Keratinocyte (primary cell): Measurements from ENCODE around the gene SLC27A5. TPM values are rescaled to one million over a fixed set of nuclear protein-coding genes. Genes with fewer than 3 reads are reported as not detected.

ENCODE experiments used
- DNase-seq: peaks from one replicate; pipeline ENCODE4 v3.0.0-alpha.2; 2011; ENCODE audit warnings: low read depth, missing footprints, low spot score
- FAIRE-seq: peaks from 2 replicates; lab custom pipeline; 2011; peaks lifted over from hg19 to GRCh38; lab: Jason Lieb, UNC
- H2AFZ ChIP-seq: 2 replicates; pipeline ENCODE4 v1.6.0; 2012; ENCODE audit warnings: low read length, control low read depth, inconsistent platforms; ENCODE audit not compliant: control insufficient read depth
- H3K27ac ChIP-seq: 2 replicates; pipeline ENCODE4 v1.5.1; 2011; ENCODE audit warnings: low read length; ENCODE audit not compliant: control insufficient read depth, insufficient read depth
- H3K27me3 ChIP-seq: 3 replicates; pipeline ENCODE4 v1.6.0; 2011; ENCODE audit warnings: low read length; ENCODE audit not compliant: control insufficient read depth, insufficient read depth; ENCODE audit errors: extremely low read depth
- H3K36me3 ChIP-seq, 2 experiments: 2 replicates in 1 of 2; 3 replicates in 1 of 2; pipeline ENCODE4 v1.5.1; 2011; ENCODE audit warnings: low read length in 2 of 2, mild to moderate bottlenecking in 1 of 2; ENCODE audit not compliant: control insufficient read depth in 2 of 2, insufficient read depth in 2 of 2; ENCODE audit errors: extremely low read depth in 1 of 2
- H3K4me1 ChIP-seq: 3 replicates; pipeline ENCODE4 v1.5.1; 2011; ENCODE audit warnings: low read length; ENCODE audit not compliant: control insufficient read depth, insufficient read depth; ENCODE audit errors: extremely low read depth
- H3K4me2 ChIP-seq: 3 replicates; pipeline ENCODE4 v1.6.0; 2011; ENCODE audit warnings: low read depth, low read length; ENCODE audit not compliant: control insufficient read depth, insufficient read depth; ENCODE audit errors: extremely low read depth
- H3K4me3 ChIP-seq, 3 experiments: fragments of 200-600 bp in 1 of 3; sonication (generic) in 1 of 3; 2 replicates in 2 of 3; 3 replicates in 1 of 3; pipeline ENCODE4 v1.5.1; 2011 to 2016; ENCODE audit warnings: low read length in 3 of 3, mild to moderate bottlenecking in 3 of 3, control low read depth in 2 of 3, inconsistent platforms in 1 of 3, low read depth in 1 of 3, mixed read lengths in 1 of 3, mixed run types in 1 of 3, moderate library complexity in 1 of 3; ENCODE audit not compliant: control insufficient read depth in 2 of 3, insufficient read depth in 2 of 3; ENCODE audit errors: extremely low read depth in 1 of 3
- H3K79me2 ChIP-seq: 2 replicates; pipeline ENCODE4 v1.6.0; 2012; ENCODE audit warnings: low read length; ENCODE audit not compliant: control insufficient read depth, insufficient read depth
- H3K9ac ChIP-seq: 3 replicates; pipeline ENCODE4 v1.6.0; 2011; ENCODE audit warnings: low read length; ENCODE audit not compliant: control insufficient read depth, insufficient read depth; ENCODE audit errors: extremely low read depth
- H3K9me1 ChIP-seq: 3 replicates; pipeline ENCODE4 v1.6.0; 2011; ENCODE audit warnings: low read length; ENCODE audit not compliant: control insufficient read depth, insufficient read depth; ENCODE audit errors: extremely low read depth
- H3K9me3 ChIP-seq: 2 replicates; pipeline ENCODE4 v1.5.1; 2012; ENCODE audit warnings: low read depth, low read length; ENCODE audit not compliant: control insufficient read depth
- H4K20me1 ChIP-seq: 3 replicates; pipeline ENCODE4 v1.6.0; 2011; ENCODE audit warnings: low read length; ENCODE audit not compliant: control insufficient read depth, insufficient read depth; ENCODE audit errors: extremely low read depth
- EZH2 ChIP-seq: IDR thresholded peaks from one replicate; pipeline ENCODE4 v1.6.1; 2012; ENCODE audit warnings: inconsistent platforms, mild to moderate bottlenecking, low read length, moderate library complexity
- dilution Hi-C: fragments of 300-500 bp; cut with MboI; formaldehyde crosslinking; loops from one replicate; pipeline ENCODE4 v1.7.0; 2020; ENCODE audit warnings: low sequenced_read_pairs; ENCODE audit not compliant: extremely low pct_ligation_motif_present
- polyA plus RNA-seq, 5 experiments: library from polyadenylated mRNA; depleted of rRNA in 3 of 5; stranded (reverse) in 3 of 5; stranded (forward) in 1 of 5; unstranded in 1 of 5; fragments of >200 nt; gene quantifications; 1 replicate in 1 of 5; 2 replicates in 3 of 5; 3 replicates in 1 of 5; pipeline versions ENCODE4 v1.2.1 to v1.2.3, GENCODE V29; 2011 to 2012; ENCODE audit warnings: missing spikeins in 2 of 5, low read depth in 1 of 5, low replicate concordance in 1 of 5
- TF ChIP-seq, protein P1 (sequence below), 3 experiments: IDR thresholded peaks in 1 of 3; conservative IDR thresholded peaks in 1 of 3; optimal IDR thresholded peaks in 1 of 3; 2 replicates in 2 of 3; 3 replicates in 1 of 3; pipeline versions ENCODE3 to v1.5.1; 2011; ENCODE audit warnings: low read length in 3 of 3, mild to moderate bottlenecking in 3 of 3, moderate library complexity in 2 of 3, control low read depth in 1 of 3, inconsistent platforms in 1 of 3; ENCODE audit not compliant: insufficient read depth in 2 of 3; ENCODE audit errors: extremely low read depth in 1 of 3

Gene SLC27A5
- polyA plus RNA-seq, 1 donor (not counting 4 experiments of a cell fraction or from before 2014, with no cell fraction given) = 13.4 TPM

DNA sequence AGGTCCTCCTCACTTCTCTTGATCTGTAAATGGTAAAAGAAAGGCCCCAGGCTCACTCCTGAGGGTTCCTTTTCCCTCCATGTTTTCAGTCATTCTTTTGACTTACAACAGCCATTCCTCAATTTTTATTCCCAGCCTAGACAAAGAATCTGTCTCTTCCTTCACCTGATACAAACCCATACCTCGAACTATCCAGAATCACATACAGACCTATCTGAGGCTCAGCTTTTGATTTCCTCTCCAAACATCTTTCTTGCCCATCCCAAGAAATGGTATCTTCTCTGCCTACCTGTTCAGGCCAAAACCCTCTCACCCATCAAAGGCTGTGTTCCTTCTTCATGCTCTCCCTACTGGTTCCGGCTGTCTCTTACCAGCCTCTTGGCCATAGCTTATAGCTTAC, 40.9 kb upstream of the SLC27A5 start:
- H3K4me1 ChIP-seq = peaks cover 27% of the 10 kb centered on the region
- H3K27me3 ChIP-seq = no peaks in the 10 kb centered on the region
- DNase-seq = no peak
- H4K20me1 ChIP-seq = peaks cover 24% of the 10 kb centered on the region
- no peak overlapping the region for H3K4me2 ChIP-seq
- no peak overlapping the region for H3K4me3 ChIP-seq
- dilution Hi-C loops = no loop called here
- H2AFZ ChIP-seq = no peak overlapping the region
- TF ChIP-seq, protein P1, sequence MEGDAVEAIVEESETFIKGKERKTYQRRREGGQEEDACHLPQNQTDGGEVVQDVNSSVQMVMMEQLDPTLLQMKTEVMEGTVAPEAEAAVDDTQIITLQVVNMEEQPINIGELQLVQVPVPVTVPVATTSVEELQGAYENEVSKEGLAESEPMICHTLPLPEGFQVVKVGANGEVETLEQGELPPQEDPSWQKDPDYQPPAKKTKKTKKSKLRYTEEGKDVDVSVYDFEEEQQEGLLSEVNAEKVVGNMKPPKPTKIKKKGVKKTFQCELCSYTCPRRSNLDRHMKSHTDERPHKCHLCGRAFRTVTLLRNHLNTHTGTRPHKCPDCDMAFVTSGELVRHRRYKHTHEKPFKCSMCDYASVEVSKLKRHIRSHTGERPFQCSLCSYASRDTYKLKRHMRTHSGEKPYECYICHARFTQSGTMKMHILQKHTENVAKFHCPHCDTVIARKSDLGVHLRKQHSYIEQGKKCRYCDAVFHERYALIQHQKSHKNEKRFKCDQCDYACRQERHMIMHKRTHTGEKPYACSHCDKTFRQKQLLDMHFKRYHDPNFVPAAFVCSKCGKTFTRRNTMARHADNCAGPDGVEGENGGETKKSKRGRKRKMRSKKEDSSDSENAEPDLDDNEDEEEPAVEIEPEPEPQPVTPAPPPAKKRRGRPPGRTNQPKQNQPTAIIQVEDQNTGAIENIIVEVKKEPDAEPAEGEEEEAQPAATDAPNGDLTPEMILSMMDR (optimal IDR thresholded peaks at IDR 0.05 in 1 of 3, IDR thresholded peaks at IDR 0.05 in 1 of 3, conservative IDR thresholded peaks at IDR 0.05 in 1 of 3; ENCODE audit: extremely low read depth in 1 of 3, insufficient read depth in 2 of 3, low read length in 3 of 3) = no peak
- no peak for TF ChIP-seq EZH2
- H3K9me1 ChIP-seq = peaks cover 2% of the 10 kb centered on the region
- H3K36me3 ChIP-seq = peaks cover 51 to 61% of the 10 kb centered on the region in 2 experiments
- H3K9ac ChIP-seq = no peak overlapping the region
- H3K79me2 ChIP-seq = peaks cover 69% of the 10 kb centered on the region
- no peaks in the 10 kb centered on the region for H3K9me3 ChIP-seq
- H3K27ac ChIP-seq = no peak overlapping the region
- FAIRE-seq = no peak

DNA sequence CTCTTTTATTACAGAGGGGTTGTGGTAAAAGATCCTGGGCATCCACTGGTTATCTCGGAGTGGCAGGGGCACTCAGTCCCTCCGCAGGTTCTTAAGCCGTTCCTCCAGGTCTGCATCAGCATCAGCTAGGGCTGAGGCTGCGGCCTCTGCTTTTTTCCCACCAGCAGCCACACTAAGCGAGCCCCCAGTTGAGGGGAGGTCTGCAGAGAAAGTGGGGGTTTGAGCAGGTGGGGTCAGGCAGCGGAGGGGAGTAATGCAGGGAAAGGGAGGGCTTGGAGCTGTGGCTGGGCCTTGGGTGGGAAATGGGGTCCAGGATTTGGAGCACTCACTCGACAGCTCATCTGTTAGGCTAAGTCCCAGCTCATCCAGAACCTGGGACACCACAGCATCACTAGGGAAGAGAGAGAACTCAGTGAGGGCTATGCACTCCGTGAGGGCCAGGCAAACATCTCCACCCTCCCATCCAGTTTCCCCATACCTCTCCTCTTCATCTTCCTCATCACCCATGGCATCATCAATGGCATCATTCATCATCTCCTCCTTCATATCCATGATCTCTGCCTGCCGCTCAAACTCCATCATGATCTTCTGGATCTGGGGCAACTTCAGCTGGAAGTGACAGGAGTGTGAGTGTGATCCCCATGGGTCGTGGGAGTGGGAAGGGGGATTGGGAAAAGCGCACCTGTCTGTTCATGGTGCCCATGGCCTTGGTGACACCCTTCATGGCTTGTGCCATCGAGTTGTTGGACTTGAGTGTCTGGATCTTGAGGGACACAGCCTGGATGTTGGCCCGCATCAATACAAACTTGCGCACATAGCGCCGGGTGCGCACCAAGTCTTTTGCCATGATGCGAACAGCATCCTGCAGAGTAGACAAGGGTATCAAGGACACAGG, 40.0 kb upstream of the SLC27A5 start:
- Histone ChIP-seq H4K20me1 (peaks cover 31% of the 10 kb centered on the region), H3K9me3 (no peaks in the 10 kb centered on the region), H3K4me3 (no peak overlapping the region), H3K4me2 (no peak overlapping the region), H3K9me1 (peaks cover 5% of the 10 kb centered on the region), H3K27me3 (no peaks in the 10 kb centered on the region), H3K4me1 (peaks cover 22% of the 10 kb centered on the region), H3K79me2 (peaks cover 69% of the 10 kb centered on the region), H2AFZ (no peak overlapping the region), H3K36me3 (peaks cover 56 to 59% of the 10 kb centered on the region in 2 experiments), H3K9ac (no peak overlapping the region), H3K27ac (no peak overlapping the region)
- dilution Hi-C loops = no loop called here
- TF ChIP-seq EZH2 = no peak
- TF ChIP-seq, protein P1 (optimal IDR thresholded peaks at IDR 0.05 in 1 of 3, IDR thresholded peaks at IDR 0.05 in 1 of 3, conservative IDR thresholded peaks at IDR 0.05 in 1 of 3; ENCODE audit: extremely low read depth in 1 of 3, insufficient read depth in 2 of 3, low read length in 3 of 3) = no peak
- FAIRE-seq = no peak
- no peak for DNase-seq
